ENCODE data around the gene CLUH. TPM values are rescaled to one million over a fixed set of nuclear protein-coding genes. Genes with fewer than 3 reads are reported as not detected.

CLUH gene
- total RNA-seq, 1 donor from 2014 or later: 40.2 TPM

DNA sequence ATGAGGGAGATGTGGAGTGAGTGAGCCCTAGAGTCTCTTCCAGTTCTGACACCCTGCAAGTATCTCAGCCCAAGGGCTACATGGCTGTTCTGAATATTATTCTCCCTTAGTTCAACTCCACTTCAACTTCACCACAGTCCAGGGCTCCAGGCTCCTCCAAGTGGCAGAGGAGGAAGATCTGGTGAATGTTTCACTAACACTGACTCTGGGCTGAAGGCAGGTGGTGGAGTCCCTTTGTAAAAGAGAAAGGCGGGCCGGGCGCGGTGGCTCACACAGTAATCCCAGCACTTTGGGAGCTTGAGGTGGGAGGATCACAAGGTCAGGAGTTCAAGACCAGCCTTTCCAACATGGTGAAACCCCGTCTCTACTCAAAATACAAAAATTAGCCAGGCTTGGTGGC lies 24.3 kb upstream of the CLUH start:
- DNase-seq (ENCODE audit: low spot score, unreplicated experiment): no peak
- H3K27me3 Mint-ChIP-seq: peaks cover 7% of the 10 kb centered on the region

DNA sequence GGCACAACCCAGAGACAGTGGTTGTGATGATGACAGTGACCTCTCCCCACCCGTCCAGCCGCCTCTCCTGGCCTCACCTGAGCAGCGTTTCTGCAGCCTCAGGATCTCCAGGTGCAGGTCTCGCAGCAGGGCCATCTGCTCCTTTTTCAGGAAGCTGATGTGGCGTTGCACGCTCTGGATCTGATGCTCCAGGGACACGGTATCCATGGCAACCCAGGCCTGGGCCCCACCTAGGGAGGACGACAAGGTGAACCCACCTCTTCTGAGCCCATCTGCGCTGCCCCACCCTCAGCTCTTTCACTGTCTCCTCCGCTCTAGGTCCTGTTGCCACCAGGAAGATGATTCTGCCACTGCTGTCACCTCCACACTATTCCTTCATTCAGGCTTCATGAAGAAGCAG lies 23.4 kb upstream of the CLUH start:
- H3K27me3 Mint-ChIP-seq: peaks cover 7% of the 10 kb centered on the region
- DNase-seq (ENCODE audit: low spot score, unreplicated experiment): no peak
- no peaks in the 10 kb centered on the region for H3K4me1 Mint-ChIP-seq (ENCODE audit: low read depth)
- H3K36me3 Mint-ChIP-seq (ENCODE audit: insufficient read depth): no peaks in the 10 kb centered on the region
- no peak overlapping the region for H3K4me3 Mint-ChIP-seq (ENCODE audit: low read depth)
- TF ChIP-seq, protein P1, sequence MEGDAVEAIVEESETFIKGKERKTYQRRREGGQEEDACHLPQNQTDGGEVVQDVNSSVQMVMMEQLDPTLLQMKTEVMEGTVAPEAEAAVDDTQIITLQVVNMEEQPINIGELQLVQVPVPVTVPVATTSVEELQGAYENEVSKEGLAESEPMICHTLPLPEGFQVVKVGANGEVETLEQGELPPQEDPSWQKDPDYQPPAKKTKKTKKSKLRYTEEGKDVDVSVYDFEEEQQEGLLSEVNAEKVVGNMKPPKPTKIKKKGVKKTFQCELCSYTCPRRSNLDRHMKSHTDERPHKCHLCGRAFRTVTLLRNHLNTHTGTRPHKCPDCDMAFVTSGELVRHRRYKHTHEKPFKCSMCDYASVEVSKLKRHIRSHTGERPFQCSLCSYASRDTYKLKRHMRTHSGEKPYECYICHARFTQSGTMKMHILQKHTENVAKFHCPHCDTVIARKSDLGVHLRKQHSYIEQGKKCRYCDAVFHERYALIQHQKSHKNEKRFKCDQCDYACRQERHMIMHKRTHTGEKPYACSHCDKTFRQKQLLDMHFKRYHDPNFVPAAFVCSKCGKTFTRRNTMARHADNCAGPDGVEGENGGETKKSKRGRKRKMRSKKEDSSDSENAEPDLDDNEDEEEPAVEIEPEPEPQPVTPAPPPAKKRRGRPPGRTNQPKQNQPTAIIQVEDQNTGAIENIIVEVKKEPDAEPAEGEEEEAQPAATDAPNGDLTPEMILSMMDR (IDR thresholded peaks at IDR 0.05; ENCODE audit: unreplicated experiment): no peak
- no peaks in the 10 kb centered on the region for H3K9me3 Mint-ChIP-seq (ENCODE audit: low read depth)
- no peak overlapping the region for H3K27ac Mint-ChIP-seq

More for the DNA sequence above, 24.3 kb upstream of the CLUH start:
- TF ChIP-seq, protein P1 (IDR thresholded peaks at IDR 0.05; ENCODE audit: unreplicated experiment): no peak
- H3K9me3 Mint-ChIP-seq (ENCODE audit: low read depth): no peaks in the 10 kb centered on the region
- no peaks in the 10 kb centered on the region for H3K4me1 Mint-ChIP-seq (ENCODE audit: low read depth)
- no peak overlapping the region for H3K27ac Mint-ChIP-seq
- no peaks in the 10 kb centered on the region for H3K36me3 Mint-ChIP-seq (ENCODE audit: insufficient read depth)
- no peak overlapping the region for H3K4me3 Mint-ChIP-seq (ENCODE audit: low read depth)

DNA sequence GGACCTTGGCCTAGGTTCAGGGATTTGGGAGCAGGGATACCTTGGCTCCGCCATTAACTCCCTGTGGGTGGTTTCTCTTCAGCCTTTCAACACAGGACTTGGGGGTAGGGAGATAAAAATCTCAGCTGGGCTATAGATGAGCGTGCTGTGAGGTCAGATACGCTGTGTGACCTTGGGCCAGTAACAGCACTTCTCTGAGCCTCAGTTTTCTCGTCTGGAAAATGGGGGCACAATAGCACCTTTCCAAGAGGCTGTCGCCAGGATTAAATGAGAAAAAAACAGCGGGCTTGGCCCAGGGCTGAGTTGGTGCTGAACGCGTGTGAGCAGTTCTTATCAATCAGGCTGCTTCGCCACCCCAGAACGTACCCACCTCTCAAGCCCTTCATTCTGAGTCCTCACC lies 20.2 kb upstream of the CLUH start:
- Mint-ChIP-seq H3K36me3 (ENCODE audit: insufficient read depth) (no peaks in the 10 kb centered on the region), H3K27ac (no peak overlapping the region), H3K4me3 (ENCODE audit: low read depth) (no peak overlapping the region), H3K4me1 (ENCODE audit: low read depth) (no peaks in the 10 kb centered on the region), H3K27me3 (peaks cover 15% of the 10 kb centered on the region), H3K9me3 (ENCODE audit: low read depth) (no peaks in the 10 kb centered on the region)
- no peak for DNase-seq (ENCODE audit: low spot score, unreplicated experiment)
- TF ChIP-seq, protein P1 (IDR thresholded peaks at IDR 0.05; ENCODE audit: unreplicated experiment): no peak

DNA sequence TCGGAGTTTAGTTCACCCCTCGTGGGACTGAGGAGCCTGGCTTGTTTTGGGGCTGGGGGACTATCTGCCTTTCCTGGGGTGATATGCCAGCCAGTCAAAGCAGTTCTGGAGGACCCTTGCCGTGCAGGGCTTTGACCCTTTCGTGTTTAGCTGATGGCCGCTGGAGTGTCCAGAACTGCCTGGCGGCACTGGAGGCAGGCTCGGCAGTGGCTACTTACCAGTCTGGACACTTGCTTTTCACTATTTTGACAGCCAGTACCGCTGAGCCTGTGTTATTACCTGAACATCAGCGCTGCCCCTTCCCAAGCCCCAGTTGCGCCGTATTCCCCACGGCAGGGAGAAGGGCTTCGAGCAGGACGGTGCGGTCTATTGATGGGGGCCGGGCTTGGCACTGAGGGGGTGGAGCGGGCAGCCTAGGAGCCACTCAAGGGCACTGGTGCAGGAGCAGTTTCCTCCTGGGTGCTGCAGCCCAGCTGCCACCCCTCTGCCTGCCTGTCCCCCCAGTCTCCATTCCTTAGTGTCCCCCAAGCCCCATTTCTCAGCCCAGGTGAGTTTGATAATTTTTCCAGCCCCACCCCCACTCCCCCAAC lies 19.3 kb upstream of the CLUH start:
- Mint-ChIP-seq H3K4me3 (ENCODE audit: low read depth) (no peak overlapping the region), H3K9me3 (ENCODE audit: low read depth) (no peaks in the 10 kb centered on the region), H3K4me1 (ENCODE audit: low read depth) (no peaks in the 10 kb centered on the region), H3K36me3 (ENCODE audit: insufficient read depth) (no peaks in the 10 kb centered on the region), H3K27me3 (peaks cover 16% of the 10 kb centered on the region), H3K27ac (no peak overlapping the region)
- TF ChIP-seq, protein P1 (IDR thresholded peaks at IDR 0.05; ENCODE audit: unreplicated experiment): no peak
- DNase-seq (ENCODE audit: low spot score, unreplicated experiment): no peak

DNA sequence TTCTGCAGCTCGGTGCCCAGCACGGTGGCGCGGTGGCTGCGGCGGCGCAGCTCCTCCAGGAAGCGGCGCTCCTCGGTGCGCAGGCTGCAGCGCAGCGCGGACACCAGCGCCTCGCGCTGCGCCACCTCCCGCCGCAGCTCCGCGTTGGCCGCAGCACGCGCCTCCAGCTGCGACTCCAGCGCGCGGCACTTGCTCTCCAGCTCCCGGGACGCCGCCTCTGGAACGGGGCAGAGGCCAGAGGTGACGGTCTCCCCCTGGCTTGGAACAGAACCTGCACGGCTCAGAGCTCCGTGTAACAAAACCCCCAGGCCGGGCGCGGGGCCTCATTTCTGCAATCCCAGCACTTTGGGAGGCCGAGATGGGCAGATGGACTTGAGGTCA lies 13.2 kb upstream of the CLUH start:
- Mint-ChIP-seq H3K4me3 (ENCODE audit: low read depth) (peak overlapping the region; percentile 11), H3K4me1 (ENCODE audit: low read depth) (no peaks in the 10 kb centered on the region), H3K27ac (no peak overlapping the region), H3K27me3 (peaks cover 40% of the 10 kb centered on the region), H3K36me3 (ENCODE audit: insufficient read depth) (no peaks in the 10 kb centered on the region), H3K9me3 (ENCODE audit: low read depth) (no peaks in the 10 kb centered on the region)
- TF ChIP-seq, protein P1 (IDR thresholded peaks at IDR 0.05; ENCODE audit: unreplicated experiment): peak; percentile 35
- DNase-seq (ENCODE audit: low spot score, unreplicated experiment): no peak

All from progenitor cell of endocrine pancreas (in vitro differentiated cells).